Bronchial epithelial cell (primary cell): ENCODE results near the gene KCNA1. TPM values are rescaled to one million over a fixed set of nuclear protein-coding genes. Genes with fewer than 3 reads are reported as not detected.

Source experiments
- DNase-seq: peaks from one replicate; pipeline ENCODE4 v3.0.0-alpha.2; 2010; ENCODE audit warnings: low read depth
- FAIRE-seq: peaks from 2 replicates; lab custom pipeline; 2011; peaks lifted over from hg19 to GRCh38; lab: Jason Lieb, UNC
- H3K27me3 ChIP-seq: 2 replicates; pipeline ENCODE4 v1.5.1; 2011; ENCODE audit warnings: low read length; ENCODE audit not compliant: control insufficient read depth, insufficient read depth
- H3K36me3 ChIP-seq: 2 replicates; pipeline ENCODE4 v1.5.1; 2011; ENCODE audit warnings: low read length; ENCODE audit not compliant: control insufficient read depth, insufficient read depth
- H3K4me3 ChIP-seq: 2 replicates; pipeline ENCODE4 v1.5.1; 2011; ENCODE audit warnings: mild to moderate bottlenecking, low read depth, low read length, control low read depth
- total RNA-seq: library from RNA; depleted of rRNA; stranded (reverse); fragments of >200 nt; gene quantifications from 2 replicates; pipeline ENCODE4 v1.2.1, GENCODE V29; 2014
- TF ChIP-seq, protein P1 (sequence below): IDR thresholded peaks from 2 replicates; pipeline ENCODE4 v1.5.1; 2011; ENCODE audit warnings: mild to moderate bottlenecking, moderate library complexity, low read length, control low read depth, inconsistent platforms; ENCODE audit not compliant: insufficient read depth, severe bottlenecking

Gene KCNA1
- total RNA-seq, 1 donor from 2014 or later, result not detected

DNA sequence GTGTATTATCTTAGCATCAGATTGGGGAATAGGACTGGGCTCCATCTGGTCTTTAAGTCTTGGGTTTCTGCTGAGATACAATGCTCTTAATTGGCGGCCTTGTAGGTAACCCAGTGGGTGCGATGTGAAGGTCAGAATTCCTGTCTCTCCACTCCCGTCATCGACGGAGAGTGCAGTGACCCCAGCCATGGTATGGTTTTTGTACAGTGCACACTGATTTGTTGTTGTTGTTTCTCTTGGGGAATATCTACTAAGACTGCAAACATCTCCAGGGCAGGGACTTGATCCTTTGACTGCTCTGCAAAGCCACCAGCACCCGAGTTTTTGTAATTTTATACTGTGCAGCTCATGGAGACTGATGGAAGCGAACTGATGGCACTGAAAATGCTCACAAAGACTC, 41.4 kb downstream of the KCNA1 start:
- Histone ChIP-seq H3K4me3 (no peak overlapping the region), H3K36me3 (no peaks in the 10 kb centered on the region), H3K27me3 (no peaks in the 10 kb centered on the region)
- TF ChIP-seq, protein P1, sequence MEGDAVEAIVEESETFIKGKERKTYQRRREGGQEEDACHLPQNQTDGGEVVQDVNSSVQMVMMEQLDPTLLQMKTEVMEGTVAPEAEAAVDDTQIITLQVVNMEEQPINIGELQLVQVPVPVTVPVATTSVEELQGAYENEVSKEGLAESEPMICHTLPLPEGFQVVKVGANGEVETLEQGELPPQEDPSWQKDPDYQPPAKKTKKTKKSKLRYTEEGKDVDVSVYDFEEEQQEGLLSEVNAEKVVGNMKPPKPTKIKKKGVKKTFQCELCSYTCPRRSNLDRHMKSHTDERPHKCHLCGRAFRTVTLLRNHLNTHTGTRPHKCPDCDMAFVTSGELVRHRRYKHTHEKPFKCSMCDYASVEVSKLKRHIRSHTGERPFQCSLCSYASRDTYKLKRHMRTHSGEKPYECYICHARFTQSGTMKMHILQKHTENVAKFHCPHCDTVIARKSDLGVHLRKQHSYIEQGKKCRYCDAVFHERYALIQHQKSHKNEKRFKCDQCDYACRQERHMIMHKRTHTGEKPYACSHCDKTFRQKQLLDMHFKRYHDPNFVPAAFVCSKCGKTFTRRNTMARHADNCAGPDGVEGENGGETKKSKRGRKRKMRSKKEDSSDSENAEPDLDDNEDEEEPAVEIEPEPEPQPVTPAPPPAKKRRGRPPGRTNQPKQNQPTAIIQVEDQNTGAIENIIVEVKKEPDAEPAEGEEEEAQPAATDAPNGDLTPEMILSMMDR, result no peak
- DNase-seq (no peak), FAIRE-seq (peak; percentile 36)

DNA sequence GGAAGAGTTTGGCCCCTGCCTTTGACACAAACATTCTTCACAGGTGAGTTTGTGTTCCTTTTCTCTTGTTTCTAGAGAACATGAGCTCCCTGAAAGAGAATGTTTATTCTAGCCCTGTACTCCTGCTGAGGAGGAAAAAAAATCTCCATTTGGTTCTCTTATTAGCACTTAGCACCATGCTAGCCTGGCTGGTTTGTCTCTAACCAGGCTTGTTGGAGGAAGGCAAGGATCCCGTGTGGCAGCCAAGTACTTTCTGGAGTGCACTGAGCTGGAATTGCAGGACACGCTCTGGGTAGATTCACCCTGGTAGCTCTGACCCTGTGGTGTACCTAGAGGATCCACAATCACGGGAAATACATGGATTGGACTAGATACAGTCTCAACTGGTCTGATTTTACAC, 41.9 kb downstream of the KCNA1 start:
- DNase-seq (no peak), FAIRE-seq (no peak)
- no peak overlapping the region for H3K4me3 ChIP-seq
- no peaks in the 10 kb centered on the region for H3K27me3 ChIP-seq
- H3K36me3 ChIP-seq, result no peaks in the 10 kb centered on the region
- TF ChIP-seq, protein P1, result no peak

DNA sequence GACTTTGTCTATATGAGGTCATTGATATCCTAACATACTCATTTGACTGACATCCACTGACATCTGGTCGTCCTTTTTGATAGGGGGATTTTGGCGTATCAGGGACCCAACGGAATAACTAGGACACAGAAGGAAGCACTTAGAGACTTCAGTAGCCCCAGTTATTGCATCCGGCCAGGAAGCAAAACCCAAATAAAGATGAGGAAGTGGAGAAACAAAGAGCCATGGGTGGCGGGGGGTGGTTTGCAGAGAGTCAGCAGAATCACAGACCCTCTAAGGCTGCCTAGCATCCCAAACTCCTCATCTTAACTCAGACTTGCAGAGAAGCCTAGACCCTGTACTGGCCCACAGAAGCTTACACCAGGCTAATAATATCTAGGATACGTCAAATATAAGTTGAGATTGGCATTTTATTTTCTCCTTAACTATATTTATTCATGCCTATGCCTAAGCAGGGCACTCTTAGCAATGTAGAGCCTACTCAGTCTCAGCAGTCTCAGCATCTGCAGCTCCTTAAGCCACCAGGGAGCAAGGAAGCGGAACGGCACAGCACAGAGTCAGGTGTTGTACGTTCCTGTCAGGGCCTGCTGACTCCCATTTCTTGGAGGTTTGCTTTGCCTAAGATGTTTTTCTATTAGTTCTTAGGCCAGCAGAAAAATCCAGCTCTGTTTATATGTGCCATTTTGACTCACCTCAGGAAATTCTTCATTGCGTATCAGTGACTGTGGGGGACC, 45.1 kb downstream of the KCNA1 start:
- Histone ChIP-seq H3K27me3 (no peaks in the 10 kb centered on the region), H3K4me3 (no peak overlapping the region), H3K36me3 (no peaks in the 10 kb centered on the region)
- no peak for DNase-seq
- TF ChIP-seq, protein P1, result no peak
- FAIRE-seq, result no peak

DNA sequence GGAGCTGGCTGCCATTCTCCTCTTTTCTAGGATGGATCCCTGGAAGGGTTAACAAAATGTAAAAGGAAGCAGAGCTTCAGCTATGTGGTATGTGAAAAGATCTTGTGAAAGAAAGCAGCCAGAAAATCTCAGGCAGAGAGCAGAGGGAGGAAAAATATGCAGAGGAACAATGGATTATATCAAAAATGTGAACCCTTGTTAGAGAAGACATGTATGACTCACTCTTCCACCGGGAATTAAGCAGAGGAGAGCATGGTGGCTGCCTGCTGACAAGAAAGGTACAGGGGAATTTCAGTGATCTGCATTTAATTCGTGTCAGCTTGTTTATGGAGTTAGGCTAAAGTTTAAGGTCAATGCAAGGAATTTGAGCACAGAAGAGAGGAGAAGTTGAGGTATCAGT, 46.3 kb downstream of the KCNA1 start:
- no peaks in the 10 kb centered on the region for H3K27me3 ChIP-seq
- FAIRE-seq, result no peak
- TF ChIP-seq, protein P1, result no peak

DNA sequence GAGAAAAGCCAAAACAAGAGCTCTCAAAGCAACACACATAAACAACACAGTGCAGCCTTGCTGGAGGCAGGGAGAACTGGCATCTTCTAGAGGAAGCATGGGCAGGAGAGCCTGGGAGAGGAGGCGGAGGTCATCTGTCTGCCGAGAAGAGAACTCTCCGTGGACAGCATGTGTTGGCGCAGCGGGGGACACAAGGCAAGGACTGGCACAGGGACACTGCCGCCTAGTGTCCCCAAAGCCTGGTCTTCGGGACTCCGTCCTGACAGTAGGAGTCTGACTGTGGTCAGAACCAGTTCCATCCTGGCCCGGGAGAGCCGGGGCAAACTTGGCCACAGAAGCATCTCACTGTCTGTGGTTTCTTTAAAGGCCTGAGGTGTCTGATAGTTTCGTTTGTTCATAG, 47.3 kb downstream of the KCNA1 start:
- DNase-seq, result no peak
- Histone ChIP-seq H3K4me3 (no peak overlapping the region), H3K27me3 (no peaks in the 10 kb centered on the region), H3K36me3 (no peaks in the 10 kb centered on the region)
- TF ChIP-seq, protein P1, result no peak
- FAIRE-seq, result no peak

More for the DNA sequence above, 46.3 kb downstream of the KCNA1 start:
- DNase-seq, result no peak
- Histone ChIP-seq H3K4me3 (no peak overlapping the region), H3K36me3 (no peaks in the 10 kb centered on the region)

DNA sequence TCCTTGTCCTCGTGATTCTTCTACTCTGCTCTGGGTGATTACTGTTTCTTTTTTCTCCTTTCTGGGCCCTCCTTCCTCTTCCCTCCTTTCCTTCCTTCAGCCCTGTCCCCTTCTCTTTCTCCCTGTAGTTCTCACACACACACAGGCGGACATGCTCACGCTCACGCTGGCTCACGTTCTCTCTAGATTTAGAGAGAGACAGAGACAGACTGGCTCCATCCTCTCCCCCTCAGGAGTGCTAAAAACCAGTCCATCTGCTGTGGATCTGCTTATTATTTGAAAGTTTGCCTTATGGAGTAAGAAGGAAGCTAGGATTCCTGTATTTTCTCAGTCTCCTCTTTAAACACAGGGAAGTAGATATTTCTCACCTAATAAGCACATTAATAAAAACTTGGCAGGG, 48.1 kb downstream of the KCNA1 start:
- TF ChIP-seq, protein P1, result no peak
- DNase-seq (no peak), FAIRE-seq (no peak)
- Histone ChIP-seq H3K36me3 (no peaks in the 10 kb centered on the region), H3K4me3 (no peak overlapping the region), H3K27me3 (no peaks in the 10 kb centered on the region)
